ENCODE results near the gene RASL11B.
A peak's percentile ranks its signal among the peaks of the same experiment; 100 is the strongest.

RASL11B gene

DNA sequence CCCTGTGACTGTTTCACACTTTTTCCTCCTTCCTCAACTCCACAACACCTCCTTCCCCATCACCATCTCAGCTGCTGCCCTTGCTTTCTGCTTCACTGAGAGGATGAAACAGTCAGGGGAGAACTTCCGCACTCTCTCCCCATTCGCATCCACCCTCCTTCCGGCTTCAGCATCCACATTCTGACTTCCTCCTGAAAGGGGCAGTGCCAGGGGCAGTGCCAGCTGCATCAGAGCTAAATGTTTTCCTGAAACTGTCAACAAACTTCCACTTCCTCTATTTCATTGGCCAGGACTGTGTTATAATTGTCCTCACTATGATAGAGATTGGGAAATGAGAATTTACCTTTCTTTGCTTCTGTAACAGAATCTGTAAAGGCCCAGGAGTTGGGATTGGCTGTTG lies 18.2 kb upstream of the RASL11B start:
- DNase-seq, result no peak

DNA sequence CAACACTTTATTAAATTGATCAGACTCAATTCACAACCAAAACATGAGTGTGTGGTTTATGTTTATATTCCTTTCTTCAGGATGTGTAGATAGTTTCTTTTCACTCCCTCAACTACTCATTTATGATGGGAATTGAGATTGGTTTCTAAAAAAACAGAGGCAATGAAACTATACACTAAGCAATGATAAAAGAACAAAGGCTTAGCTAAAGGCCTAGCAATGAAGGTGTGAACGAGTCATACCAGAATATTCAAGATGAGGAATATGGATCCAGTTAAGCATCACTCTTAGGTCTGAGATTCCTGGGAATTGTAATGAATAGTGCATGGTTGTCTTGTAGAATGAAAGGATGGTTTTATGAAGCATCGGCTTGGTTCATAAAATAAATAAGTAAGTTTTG lies 17.5 kb upstream of the RASL11B start:
- no peak for DNase-seq

DNA sequence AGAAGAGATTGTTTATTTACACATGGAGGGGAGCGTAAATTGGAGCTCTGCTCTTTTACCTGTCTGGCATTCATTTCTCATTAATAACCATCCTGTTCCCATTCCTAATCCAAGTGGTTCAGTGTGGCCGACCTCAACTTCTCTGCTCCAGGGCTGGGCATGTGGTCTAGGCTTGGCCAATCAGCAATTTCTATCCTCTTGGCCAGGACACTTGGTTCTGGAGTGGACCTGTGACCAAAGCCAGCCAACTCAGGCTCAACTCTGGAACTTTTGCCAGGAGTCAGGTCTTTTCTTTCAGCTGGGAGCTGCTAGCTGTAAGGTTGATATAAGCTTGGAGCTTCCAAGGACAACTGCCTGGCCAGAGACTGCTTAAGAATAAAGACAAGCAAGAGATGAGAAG lies 15.6 kb upstream of the RASL11B start:
- DNase-seq, result no peak

DNA sequence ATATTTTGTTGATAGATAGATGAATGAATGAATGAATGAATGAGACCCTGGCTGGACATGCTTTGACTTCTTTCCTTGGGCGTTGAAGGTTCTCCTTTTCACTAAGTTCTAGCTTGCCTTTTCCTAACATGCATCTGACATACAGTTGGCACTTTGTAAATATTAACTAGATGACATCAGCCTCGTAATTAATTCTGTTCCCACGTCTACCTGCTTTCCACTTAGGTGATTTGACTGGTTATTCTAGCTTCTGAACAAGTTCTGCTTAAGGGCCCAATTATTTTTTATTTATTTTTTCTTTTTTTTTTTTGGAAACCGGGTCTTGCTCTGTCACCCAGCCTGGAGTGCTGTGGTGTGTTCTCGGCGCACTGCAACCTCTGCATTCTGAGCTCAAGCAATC lies 13.9 kb upstream of the RASL11B start:
- DNase-seq, result no peak

DNA sequence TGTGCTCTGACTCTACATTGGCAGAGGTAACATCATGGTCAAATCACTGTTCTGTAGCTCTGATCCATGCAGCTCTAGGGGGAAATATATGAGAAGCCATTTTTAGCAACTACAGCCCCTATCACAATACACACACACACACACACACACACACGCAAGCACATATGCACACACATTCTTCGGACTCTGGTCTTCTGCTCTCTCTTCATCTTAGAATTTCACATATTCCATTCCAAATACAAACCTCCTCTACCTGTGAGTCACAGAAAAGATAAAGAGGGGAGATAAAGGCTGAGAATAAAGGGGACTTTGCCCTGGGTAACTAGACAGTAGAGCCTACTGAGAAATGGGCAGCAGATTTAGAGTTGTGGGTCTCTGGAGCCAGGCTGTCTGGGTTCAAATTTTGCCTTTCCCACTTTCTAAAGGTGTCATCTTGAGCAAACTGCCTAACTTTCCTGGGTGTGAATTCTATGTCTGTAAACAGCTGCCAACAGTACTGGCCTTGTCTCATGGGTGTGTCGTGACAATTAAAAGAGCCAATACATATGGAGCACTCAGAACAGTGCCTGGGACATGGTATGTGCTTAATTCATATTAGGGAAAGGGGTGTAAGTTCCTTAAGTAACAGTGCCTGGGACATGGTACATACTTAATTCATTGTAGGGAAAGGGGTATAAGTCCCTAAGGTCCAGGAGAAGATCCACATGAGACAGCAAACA lies 11.6 kb upstream of the RASL11B start:
- DNase-seq, result no peak

DNA sequence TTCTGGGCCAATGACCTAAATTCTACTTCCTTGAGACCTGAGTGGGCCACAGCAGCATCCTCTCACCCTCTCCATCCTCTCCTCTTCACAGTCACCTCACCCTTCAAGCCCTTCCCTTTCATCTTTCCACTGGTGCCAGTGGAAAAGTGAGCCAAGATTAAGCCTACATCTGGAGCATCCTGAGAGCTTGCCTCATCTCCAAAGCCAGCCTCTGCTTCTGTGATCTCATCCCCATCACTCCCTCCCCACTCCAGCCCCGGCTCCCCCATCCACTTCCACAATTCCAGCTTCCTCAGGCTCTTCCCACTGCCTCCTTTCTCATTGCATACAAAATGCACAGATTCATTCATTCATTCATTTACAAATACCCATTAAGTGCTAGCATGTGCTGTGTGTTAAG lies 10.1 kb upstream of the RASL11B start:
- no peak for DNase-seq

DNA sequence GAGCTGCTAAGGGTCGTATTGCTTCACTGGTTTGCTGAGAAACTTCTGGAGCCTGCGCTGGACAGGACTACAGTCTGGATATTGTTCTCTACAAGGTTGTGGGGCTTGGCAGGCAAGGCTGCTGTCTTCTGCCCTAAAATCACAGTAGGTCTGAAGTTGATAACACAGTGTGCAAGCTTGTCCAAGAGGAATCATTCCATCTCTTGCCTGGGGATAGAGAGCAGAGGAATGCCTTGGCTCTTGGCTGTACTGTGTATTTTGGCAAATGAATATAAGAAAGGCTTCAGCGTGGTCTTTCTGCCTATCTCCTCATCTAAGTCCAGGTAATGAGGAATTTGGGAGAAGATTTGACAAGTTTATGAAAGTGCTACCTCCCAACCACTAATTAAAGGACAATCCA lies 9.4 kb upstream of the RASL11B start:
- DNase-seq, result no peak

DNA sequence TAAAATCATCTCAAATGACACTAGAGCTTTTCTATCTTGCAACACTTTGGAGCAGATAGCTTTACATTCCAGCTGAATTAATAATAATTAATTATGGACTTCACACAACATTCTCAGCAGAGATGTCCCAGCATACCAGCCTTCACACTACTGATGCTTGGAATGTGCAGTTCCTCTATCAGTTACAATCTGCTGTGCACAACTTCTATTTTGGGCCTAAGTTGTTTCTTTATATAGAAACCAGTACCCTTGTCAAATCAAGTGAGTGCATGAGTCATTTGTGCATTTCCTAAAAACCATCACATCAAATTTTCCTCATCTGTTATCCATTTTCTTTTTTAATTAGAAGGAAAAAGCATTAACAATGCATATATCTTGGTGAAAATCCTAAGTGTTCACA lies 8.8 kb upstream of the RASL11B start:
- DNase-seq, result no peak

DNA sequence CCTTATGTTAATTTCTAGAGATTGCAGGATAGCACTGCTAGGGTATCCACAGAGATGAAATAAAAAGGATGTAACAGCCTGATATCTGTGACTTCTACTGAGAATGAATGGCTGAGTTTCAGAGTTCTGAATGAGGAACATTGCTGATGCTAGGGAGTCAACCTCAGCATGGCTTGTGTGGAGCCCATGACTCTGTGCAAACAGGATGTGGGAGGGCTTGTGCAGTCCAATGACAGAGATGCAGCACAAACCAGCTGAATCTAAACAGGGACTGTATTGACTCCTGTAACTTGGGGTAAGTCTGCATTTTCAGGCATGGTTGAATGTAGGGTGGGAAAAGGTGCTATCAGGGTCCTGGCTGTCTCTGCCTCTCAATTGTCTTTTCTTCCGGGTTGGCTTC lies 5.3 kb upstream of the RASL11B start:
- DNase-seq, result no peak

DNA sequence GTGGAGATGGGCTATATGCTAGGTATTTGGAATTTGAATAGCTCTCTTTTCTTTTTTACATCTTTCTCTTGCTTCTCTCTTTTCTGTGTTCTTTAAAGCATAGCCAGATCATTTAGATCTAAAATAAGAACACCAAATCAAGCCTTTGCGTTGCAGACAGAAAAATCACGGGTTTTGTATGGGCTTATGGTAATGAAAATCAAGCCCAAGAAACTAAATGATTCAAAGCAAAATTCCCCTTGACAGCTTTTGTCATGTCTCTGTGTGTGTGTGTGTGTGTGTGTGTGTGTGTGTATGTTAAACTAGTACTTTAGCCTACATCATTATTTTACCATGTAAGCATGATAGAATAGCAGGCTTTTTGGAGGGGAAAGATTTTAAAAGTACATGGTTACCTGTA lies 1.8 kb upstream of the RASL11B start:
- no peak for DNase-seq

DNA sequence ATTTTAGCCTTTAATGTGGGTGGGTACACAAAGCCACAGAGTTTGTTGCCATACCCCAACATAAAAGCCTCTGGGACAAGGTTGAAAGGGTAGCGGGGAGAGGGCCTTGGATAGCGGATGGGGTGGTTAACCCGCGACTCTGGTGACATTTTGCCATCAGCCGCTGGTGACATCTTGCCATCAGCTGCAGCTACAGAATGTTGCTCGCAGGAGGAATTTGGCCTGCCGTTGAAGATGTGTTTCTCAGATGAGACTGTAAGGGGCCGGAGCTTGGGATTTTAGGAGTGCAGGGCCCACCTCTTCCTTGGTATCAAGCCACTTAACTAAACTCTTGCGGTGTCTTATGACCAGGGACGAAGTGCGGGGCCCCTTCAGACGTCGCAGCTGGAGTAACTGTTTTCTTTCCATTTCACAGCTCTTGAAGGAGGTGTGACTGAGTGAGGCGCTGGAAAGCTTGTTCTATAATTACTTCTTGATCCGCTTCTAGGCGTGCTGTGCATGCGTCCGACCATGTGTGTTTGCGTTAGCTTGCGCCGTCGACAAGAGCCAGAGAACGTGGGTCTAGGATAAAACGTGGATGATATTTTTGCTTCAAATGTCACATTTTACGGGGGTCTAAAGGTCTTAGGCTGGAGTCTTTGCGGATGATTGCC lies 820 bp upstream of the RASL11B start:
- no peak for DNase-seq

DNA sequence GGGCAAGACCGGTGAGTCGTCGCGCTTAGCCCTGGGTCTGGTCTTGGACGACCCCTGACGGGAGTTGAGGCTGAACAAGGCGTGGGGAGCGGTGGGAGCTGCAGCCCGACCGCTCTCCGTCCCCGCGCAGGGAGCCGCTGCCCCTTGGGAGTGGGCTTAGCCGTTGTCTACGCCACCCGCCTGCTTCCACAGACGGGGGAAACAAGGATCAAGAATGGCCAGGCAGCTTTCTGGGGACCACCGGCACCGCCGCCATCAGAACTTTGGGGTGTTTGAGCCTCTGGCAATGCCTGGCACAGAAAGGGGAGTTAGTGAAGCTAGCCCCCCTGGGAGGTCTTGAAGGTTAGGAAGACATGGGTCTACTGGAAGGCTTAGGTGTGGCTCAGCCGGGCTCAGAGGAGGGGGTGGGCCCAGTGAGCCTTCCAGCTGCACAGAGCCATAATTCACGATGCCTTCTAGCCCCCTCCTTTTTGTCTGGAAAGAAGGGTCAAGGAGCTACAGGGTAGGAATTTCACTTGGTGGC lies 583 bp downstream of the RASL11B start:
- DNase-seq, result no peak

DNA sequence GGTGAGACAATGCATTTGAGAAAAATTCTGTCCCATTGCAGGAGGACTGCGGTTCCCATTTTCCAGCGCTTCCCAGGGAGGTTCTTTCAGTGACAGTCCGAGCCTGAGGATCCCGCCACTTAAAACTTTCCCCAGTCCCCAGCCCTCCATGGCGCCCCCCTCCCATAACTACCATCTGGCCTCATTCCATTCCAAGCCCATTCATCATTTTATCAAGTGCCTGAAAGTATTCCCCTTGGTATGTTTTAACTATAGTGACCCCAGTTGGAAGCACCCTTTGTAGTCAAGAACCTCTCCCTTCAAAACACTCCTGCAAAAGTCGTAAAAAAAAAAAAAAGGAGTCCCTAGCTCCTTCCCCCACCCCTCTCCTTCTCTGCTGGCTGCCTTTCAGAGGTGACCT lies 1.2 kb downstream of the RASL11B start:
- DNase-seq, result no peak

DNA sequence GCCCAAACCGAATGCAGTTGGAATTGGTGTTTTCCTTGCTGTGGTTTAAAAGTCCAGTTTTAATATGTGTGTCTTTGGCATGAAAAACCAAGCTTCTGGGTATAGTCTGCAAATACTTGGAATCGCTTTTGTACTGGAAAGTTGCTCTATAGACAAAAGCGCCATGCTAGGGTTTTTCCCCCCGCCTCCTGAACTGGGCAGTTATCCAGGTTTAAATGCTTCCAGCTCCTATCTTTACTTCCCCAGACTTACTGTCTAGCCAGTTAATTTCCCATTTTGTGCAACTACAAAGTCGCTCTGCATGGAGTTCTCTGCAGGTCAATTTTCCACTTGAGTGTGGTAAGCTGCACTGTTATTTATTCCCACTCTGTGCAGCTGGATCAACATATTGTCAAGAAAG lies 2.7 kb downstream of the RASL11B start:
- DNase-seq, result no peak

DNA sequence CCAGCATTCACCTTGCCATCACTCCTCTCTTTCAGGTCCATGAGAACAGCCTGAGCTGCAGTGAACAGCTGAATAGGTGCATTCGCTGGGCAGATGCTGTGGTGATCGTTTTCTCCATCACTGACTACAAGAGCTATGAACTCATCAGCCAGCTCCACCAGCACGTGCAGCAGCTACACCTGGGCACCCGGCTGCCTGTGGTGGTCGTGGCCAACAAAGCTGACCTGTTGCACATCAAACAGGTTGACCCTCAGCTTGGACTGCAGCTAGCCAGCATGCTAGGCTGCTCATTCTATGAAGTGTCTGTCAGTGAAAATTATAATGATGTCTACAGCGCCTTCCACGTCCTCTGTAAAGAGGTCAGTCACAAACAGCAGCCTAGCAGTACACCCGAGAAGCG lies 3.2 kb downstream of the RASL11B start:
- no peak for DNase-seq

DNA sequence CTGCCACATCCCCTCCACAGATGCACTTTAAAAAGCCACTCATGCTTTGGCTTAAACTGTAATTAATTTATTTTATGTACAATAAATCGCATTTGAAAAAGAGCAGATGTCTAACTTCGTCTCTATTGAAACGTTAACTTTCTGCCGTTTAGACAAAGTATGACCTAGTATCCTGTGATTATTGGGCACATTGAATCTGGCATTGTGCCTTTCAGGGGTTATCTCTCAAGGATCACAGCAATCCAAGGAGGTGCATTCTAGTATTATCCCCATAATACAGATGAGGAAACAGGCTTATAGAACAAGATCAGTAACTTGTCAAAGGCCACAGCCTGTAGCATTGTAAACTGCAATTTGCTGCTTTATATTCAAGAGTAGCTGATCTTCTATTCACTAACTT lies 4.6 kb downstream of the RASL11B start:
- no peak for DNase-seq

DNA sequence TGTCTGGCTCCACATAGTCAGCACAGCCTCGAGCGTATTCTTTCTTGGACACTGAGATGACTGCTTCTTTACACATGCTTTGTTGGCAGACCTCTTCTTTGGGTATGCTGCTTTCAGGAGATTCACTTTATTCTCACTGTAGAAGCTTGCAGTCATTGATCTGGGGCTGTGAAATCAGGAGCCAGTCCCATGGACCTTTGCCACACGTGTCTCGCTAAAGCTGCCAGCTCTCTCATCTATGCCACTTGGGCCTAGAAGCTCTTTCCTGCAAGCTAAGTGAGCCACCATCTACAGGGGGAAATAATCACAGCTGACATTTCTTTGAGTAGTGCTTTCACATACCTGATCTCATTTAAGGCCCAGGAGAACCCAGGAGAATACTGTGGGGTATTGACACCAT lies 5.0 kb downstream of the RASL11B start:
- no peak for DNase-seq

DNA sequence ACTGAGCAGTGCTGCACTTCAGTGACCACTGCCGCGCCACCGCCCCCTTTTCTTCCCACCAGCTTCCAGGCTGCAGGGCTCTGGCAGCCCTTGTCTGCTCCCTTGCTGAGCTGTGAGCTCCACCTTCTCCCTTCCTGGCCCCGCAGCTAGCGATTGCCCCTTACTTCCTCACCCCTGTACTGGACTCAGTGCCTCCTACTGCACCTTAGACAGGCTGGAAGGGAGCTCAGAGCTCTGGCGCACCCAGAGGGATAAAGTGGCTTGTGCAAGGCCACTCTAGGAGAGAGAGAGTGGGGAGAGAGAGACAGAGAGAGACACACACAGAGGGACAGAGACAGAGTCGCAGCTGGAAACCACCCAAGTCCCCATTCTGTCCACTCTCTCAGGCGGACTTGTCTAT lies 6.0 kb downstream of the RASL11B start:
- peak; percentile 56 for DNase-seq

DNA sequence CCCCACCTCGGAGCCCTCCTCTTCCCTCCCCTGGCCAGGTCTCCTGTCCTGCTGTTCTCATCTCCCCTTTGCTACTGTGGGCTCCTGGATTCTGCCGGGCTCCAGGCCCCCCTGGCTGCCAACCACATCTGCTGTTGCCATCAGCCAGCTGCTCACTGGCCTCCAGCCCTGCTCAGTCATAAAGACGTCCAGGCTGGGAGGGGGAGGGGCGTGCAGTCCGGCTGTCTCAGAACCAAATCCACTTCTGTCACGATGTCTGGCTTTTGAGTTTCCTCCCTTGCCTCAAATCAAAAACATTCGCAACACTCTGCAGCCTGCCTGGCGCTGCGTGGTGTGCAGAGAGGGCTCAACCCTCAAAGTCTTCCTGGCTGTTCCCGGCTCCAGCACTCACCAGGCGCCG lies 7.1 kb downstream of the RASL11B start:
- DNase-seq, result no peak

DNA sequence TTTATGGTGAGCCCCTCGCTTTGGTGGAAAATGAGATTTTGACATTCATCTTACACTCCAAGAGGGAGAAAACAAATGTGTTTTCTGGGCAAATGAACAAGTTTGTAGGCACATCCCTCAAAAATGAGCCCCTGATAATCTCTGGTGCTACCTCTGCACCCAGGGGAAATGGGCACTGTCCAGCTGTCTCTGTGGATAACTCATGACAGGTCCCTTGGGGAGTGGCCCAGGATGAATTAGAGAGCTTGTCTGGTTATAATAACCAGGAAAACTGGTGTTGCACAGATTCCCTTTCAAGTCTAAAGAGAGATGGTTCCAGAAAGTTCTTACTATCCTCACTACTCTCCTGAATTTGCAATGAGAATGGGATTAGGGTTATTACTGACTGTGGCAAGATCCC lies 7.5 kb downstream of the RASL11B start:
- no peak for DNase-seq

DNA sequence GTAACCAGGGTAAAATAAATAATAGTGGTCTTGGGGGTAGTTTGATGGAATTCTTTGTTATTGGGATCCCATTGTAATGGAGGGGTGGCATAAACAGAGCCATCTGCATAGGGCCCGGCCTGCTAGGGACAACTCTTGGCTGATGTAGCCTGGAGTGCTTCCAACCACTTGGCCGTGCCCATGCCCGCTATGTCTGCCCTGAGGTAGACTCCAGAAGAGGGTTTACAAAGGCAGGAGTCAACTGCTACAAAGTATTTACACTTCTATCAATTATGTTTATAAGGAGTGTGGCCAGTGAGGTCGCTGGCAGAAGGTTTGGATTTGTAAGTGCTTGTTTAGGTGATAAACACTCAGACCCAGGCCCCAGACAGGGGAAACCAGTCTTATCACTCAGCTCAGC lies 8.1 kb downstream of the RASL11B start:
- DNase-seq, result no peak

DNA sequence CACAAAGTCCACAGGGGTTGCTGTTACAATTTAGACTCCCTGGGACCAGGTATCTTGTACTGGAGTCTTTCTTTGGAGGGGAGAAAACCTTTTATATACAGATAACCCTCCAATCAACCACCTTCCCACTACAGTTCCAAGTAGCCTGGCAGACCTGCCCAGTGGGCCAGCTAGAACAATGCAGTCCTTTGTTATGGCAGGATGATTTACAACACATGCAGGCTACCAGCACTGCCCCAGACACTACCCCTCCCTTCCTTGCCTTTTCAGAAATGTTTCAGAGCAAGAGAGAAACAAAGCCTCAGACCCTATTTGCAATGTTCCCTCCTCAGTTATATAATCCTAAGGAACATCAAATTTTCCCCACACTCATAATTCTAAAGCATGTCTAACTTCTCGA lies 11.1 kb downstream of the RASL11B start:
- DNase-seq, result no peak

DNA sequence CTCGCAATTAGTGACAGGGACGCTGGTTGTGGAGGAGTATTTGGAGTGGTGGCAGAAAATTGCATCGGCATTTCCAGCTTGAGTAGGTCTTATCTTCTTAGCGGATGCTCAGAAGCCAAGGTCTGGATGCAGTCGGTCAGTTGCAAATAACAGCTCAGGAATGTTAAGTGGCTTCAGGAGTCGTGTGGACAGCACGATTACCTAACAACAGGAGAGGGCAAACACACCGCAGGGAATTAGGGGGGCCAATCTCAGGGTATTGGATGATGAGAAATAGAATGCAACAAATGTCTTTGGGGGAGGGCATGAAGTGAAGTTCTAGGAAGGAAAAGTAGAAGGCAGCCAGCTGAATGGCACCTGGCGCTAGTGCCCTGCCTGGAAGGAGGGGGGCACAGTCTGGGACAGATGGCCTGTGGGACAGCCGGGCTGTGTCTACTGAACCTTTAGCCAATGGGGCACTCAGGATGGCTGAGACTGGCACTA lies 11.8 kb downstream of the RASL11B start:
- DNase-seq, result no peak

DNA sequence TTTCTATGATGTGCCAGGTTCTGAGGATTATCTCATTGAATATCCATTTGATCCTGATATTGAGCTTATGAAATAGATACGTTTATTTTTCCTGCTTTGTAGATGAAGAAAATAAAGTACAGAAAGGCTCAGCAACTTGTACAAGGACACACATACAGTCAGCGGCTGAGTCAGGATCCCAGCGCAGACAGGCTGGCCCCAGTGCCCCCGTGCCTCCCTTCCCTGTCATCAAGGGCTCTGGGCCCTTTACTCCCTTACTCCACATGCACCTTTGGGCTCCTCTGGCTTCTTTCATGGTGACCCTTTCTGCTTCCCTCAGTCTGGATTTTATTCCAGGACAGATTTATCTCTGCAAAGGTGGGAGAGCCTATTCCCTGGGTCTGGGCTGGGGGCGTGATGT lies 12.8 kb downstream of the RASL11B start:
- no peak for DNase-seq

DNA sequence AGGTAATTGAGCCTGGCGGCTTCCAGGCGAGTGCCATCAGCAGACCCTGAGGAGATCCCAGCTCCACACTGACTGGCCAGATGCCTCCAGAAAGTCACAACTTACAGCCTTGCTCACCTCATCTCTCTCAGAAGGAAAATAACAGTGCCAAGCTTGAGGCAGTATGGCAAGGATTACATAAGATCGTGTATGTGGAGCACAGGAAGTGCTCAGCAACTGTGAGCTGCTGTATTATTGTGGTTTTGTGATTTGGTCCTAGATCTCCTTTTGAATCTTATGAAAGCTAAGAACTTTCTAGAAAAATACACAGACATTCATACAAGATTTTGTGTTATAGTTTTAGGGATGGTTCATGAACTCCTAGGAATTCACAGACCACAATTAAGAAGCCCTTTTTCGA lies 14.0 kb downstream of the RASL11B start:
- DNase-seq, result no peak

All from NCI-H187 treated with DMSO at 0.1 percent for 48 hours (cell line).